Activated naive CD4-positive, alpha-beta T cell treated with anti-CD3 and anti-CD28 coated beads for 36 hours (primary cell): Measurements from ENCODE around the gene SPATA9. TPM values are rescaled to one million over a fixed set of nuclear protein-coding genes. Genes with fewer than 3 reads are reported as not detected.

Source experiments
- CTCF ChIA-PET: fragments of 350-600 bp; sonication (Branson Sonifier 250); formaldehyde crosslinking; loops from one replicate; lab custom pipeline; 2021; ENCODE audit warnings: antibody characterized with exemption; lab: Charles Lee
- DNase-seq: peaks from one replicate; pipeline ENCODE4 v3.0.0-alpha.2; 2020
- H3K27ac Mint-ChIP-seq: one replicate; pipeline ENCODE4 v1.8.0; 2021; ENCODE audit warnings: mild to moderate bottlenecking, mixed read lengths
- H3K27me3 Mint-ChIP-seq: one replicate; pipeline ENCODE4 v1.8.0; 2021; ENCODE audit warnings: low read depth, mixed read lengths
- H3K36me3 Mint-ChIP-seq: one replicate; pipeline ENCODE4 v1.8.0; 2021; ENCODE audit warnings: low read depth, mixed read lengths
- H3K4me1 Mint-ChIP-seq: one replicate; pipeline ENCODE4 v1.8.0; 2021; ENCODE audit warnings: low read depth, mixed read lengths
- H3K4me3 Mint-ChIP-seq: one replicate; pipeline ENCODE4 v1.8.0; 2021; ENCODE audit warnings: mild to moderate bottlenecking, moderate library complexity, mixed read lengths
- H3K9me3 Mint-ChIP-seq: one replicate; pipeline ENCODE4 v1.8.0; 2021; ENCODE audit warnings: mixed read lengths
- intact Hi-C: fragments of 100-400 bp; cut with micrococcal nuclease; formaldehyde crosslinking; loops from one replicate; pipeline ENCODE4 v1.15.1; 2023
- total RNA-seq, 2 experiments: library from RNA; stranded (reverse); gene quantifications; one replicate each; pipeline ENCODE4 v1.2.3, GENCODE V29; 2021

The SPATA9 gene
- total RNA-seq, 2 experiments from 2014 or later: not detected

- H3K36me3 Mint-ChIP-seq: no peaks in the 10 kb centered on the region
- DNase-seq: no peak
- H3K9me3 Mint-ChIP-seq: no peaks in the 10 kb centered on the region
- CTCF ChIA-PET: interaction anchor here (1.7 kb wide), 1 partner anchor 84 kb away, joined by 3 read pairs; no protein-coding TSS in a partner anchor
- no peak overlapping the region for H3K27ac Mint-ChIP-seq
- intact Hi-C loops: no loop called here
- H3K4me1 Mint-ChIP-seq: peaks cover 38% of the 10 kb centered on the region
- no peak overlapping the region for H3K4me3 Mint-ChIP-seq
- peaks cover 10% of the 10 kb centered on the region for H3K27me3 Mint-ChIP-seq
Measured at GRCh38 chr5:95725937-95726810, 43.4 kb upstream of the SPATA9 start.

- DNase-seq: no peak
- CTCF ChIA-PET: interaction anchor here (0.6 to 1.7 kb wide), 3 partner anchors 10 to 84 kb away, joined by 3 to 4 read pairs (median 4); no protein-coding TSS in a partner anchor
- Mint-ChIP-seq H3K4me3 (no peak overlapping the region), H3K4me1 (peaks cover 33% of the 10 kb centered on the region), H3K27me3 (peaks cover 7% of the 10 kb centered on the region), H3K36me3 (no peaks in the 10 kb centered on the region), H3K27ac (no peak overlapping the region), H3K9me3 (no peaks in the 10 kb centered on the region)
- intact Hi-C loops: no loop called here
Measured at GRCh38 chr5:95725071-95725820, 42.5 kb upstream of the SPATA9 start.

- Mint-ChIP-seq H3K4me3 (no peak overlapping the region), H3K9me3 (no peaks in the 10 kb centered on the region), H3K27ac (no peak overlapping the region), H3K4me1 (peaks cover 21% of the 10 kb centered on the region), H3K27me3 (peaks cover 7% of the 10 kb centered on the region), H3K36me3 (no peaks in the 10 kb centered on the region)
- DNase-seq: no peak
- intact Hi-C loops: no loop called here
- CTCF ChIA-PET: interaction anchor here (1.6 kb wide), 1 partner anchor 60 kb away, joined by 4 read pairs; no protein-coding TSS in a partner anchor
Measured at GRCh38 chr5:95723632-95724369, 41.0 kb upstream of the SPATA9 start.

DNA sequence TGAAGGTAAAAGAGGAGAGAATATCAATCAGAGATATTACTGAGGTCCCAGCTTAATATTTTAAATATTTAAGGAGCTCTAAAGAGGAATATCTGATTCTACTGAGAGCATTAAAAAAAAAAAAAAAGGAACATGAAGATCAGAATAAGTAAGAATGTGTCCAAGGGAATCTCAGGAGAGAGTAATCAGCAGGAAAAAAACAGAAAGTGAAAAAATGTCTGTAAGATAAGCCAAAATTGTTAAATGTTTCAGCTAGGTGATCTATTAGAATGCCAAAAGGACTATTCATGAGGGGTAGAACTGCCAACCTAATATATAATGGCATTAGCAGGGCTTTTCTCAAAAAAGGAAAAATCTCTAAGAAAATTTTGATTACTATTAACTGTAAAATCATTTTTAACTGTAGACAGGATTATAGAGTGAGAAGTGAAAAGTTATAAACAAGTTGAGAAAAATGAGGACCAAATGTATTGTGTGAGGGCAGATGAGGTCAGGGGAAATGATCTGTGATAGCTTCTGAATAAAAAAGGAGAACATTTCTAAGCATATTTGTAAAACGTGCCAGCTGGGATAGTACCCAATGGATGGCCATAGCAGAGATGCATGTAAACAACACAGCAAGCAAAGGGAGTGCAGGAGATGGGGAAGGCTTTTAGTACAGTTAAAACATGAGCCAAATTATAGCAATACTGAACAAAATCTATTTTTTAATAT lies 38.9 kb upstream of the SPATA9 start:
- intact Hi-C loops: no loop called here

GRCh38 chr5:95720094-95720786 lies 37.4 kb upstream of the SPATA9 start:
- Mint-ChIP-seq H3K4me1 (peaks cover 20% of the 10 kb centered on the region), H3K36me3 (no peaks in the 10 kb centered on the region), H3K4me3 (no peak overlapping the region), H3K9me3 (no peaks in the 10 kb centered on the region), H3K27me3 (peaks cover 7% of the 10 kb centered on the region), H3K27ac (no peak overlapping the region)
- DNase-seq: no peak
- intact Hi-C loops: no loop called here
- CTCF ChIA-PET: no interaction called here

More for the DNA sequence above, 38.9 kb upstream of the SPATA9 start:
- Mint-ChIP-seq H3K4me3 (no peak overlapping the region), H3K27me3 (peaks cover 7% of the 10 kb centered on the region), H3K36me3 (no peaks in the 10 kb centered on the region), H3K4me1 (peaks cover 9% of the 10 kb centered on the region), H3K27ac (no peak overlapping the region), H3K9me3 (no peaks in the 10 kb centered on the region)
- DNase-seq: no peak
- CTCF ChIA-PET: interaction anchor here (1.2 to 1.4 kb wide), 2 partner anchors 57 to 59 kb away, joined by 3 to 5 read pairs; no protein-coding TSS in a partner anchor

DNA sequence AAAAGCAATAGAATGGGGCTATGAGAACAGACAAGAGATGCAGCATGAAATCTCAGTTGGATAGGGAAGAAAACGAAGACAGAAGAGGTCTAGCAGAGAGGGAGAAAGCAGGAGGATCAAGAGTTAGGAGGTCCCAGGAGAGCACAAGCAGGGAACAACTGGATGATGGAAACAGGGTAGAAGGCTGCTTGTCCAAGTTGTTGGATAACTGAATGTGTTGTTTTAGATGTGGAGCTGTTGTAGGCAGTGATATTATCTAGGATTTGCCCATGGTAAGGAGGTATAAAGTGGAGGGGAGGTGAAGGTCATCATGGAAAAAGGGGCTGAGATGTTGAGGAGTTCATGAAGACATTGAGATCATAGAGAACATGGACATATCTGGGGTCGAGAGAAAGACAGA lies 35.9 kb upstream of the SPATA9 start:
- peaks cover 24% of the 10 kb centered on the region for H3K4me1 Mint-ChIP-seq
- no peak overlapping the region for H3K4me3 Mint-ChIP-seq
- no peak for DNase-seq
- CTCF ChIA-PET: interaction anchor here (1.2 kb wide), 1 partner anchor 63 kb away, joined by 3 read pairs; no protein-coding TSS in a partner anchor
- no peaks in the 10 kb centered on the region for H3K36me3 Mint-ChIP-seq
- no peak overlapping the region for H3K27ac Mint-ChIP-seq
- H3K27me3 Mint-ChIP-seq: peaks cover 11% of the 10 kb centered on the region
- H3K9me3 Mint-ChIP-seq: no peaks in the 10 kb centered on the region
- intact Hi-C loops: loop anchor here (1.0 to 10.0 kb wide), 10 partner anchors 42 to 944 kb away; partner anchors contain the start of genes CAST and RFESD

DNA sequence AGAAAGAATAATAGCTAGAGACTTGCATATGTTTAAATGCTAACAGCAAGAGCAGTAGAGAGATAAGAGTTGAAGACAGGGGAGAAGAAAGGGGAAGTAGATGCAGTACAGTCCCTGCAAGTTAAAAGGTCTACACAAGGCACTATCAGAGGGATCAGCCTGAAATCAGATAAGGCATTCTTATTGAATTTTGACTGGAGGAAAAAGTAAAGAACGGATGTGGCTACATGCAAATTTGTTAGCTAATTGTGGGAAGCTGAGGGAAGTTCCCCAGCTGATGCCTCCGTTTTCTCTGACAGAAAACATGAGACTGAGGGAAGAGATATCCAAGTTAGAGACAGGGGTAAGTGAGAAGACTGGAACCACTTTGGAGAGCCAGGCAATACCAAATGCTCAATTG lies 35.4 kb upstream of the SPATA9 start:
- intact Hi-C loops: loop anchor here (1.0 to 10.0 kb wide), 10 partner anchors 42 to 944 kb away; partner anchors contain the start of genes CAST and RFESD
- Mint-ChIP-seq H3K36me3 (no peaks in the 10 kb centered on the region), H3K4me3 (no peak overlapping the region), H3K27ac (no peak overlapping the region), H3K4me1 (peaks cover 22% of the 10 kb centered on the region), H3K27me3 (peaks cover 11% of the 10 kb centered on the region), H3K9me3 (no peaks in the 10 kb centered on the region)
- DNase-seq: peak; percentile 60
- CTCF ChIA-PET: interaction anchor here (0.7 to 1.2 kb wide), 3 partner anchors 15 to 75 kb away, joined by 3 read pairs; no protein-coding TSS in a partner anchor

- Mint-ChIP-seq H3K27me3 (peaks cover 11% of the 10 kb centered on the region), H3K4me1 (peaks cover 25% of the 10 kb centered on the region), H3K9me3 (no peaks in the 10 kb centered on the region), H3K4me3 (no peak overlapping the region), H3K27ac (no peak overlapping the region), H3K36me3 (no peaks in the 10 kb centered on the region)
- CTCF ChIA-PET: interaction anchor here (1.2 kb wide), 1 partner anchor 64 kb away, joined by 3 read pairs; no protein-coding TSS in a partner anchor
- no peak for DNase-seq
- intact Hi-C loops: loop anchor here (5.0 to 10.0 kb wide), 6 partner anchors 55 to 945 kb away; partner anchors contain the start of gene CAST
Measured at GRCh38 chr5:95717439-95717838, 34.6 kb upstream of the SPATA9 start.

DNA sequence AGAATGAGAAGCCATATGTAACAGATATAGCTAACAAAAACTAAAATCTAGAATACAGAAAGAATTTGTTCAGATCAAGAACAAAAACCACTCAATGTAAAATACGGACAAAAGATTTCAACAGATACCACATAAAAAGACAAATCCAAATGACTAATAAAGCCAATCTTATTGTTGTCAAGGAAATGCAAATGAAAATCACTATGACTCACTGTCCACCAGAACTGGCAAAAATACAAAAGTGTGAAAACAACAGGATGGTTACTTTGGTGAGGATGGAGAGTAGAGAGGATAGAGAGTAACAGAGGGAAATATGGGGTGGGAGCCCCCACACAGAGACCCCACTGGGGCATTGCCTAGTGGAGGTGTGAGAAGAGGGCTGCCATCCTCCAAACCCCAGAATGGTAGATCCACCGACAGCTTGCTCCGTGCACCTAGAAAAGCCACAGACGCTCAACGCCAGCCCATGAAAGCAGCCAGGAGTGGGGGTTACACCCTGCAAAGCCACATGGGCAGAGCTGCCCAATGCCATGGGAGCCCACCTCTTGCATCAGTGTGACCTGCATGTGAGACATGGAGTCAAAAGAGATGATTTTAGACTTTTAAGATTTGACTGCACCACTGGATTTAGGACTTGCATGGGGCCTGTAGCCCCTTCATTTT lies 33.1 kb upstream of the SPATA9 start:
- CTCF ChIA-PET: no interaction called here
- intact Hi-C loops: loop anchor here (5.0 to 10.0 kb wide), 6 partner anchors 54 to 946 kb away; partner anchors contain the start of gene CAST
- H3K4me1 Mint-ChIP-seq: peaks cover 30% of the 10 kb centered on the region
- no peak overlapping the region for H3K4me3 Mint-ChIP-seq
- no peak for DNase-seq
- no peaks in the 10 kb centered on the region for H3K36me3 Mint-ChIP-seq
- no peaks in the 10 kb centered on the region for H3K9me3 Mint-ChIP-seq
- peaks cover 9% of the 10 kb centered on the region for H3K27me3 Mint-ChIP-seq
- H3K27ac Mint-ChIP-seq: no peak overlapping the region

GRCh38 chr5:95713960-95714710 lies 31.3 kb upstream of the SPATA9 start:
- Mint-ChIP-seq H3K27me3 (peaks cover 6% of the 10 kb centered on the region), H3K9me3 (no peaks in the 10 kb centered on the region), H3K4me3 (no peak overlapping the region), H3K27ac (no peak overlapping the region), H3K36me3 (no peaks in the 10 kb centered on the region), H3K4me1 (peaks cover 30% of the 10 kb centered on the region)
- CTCF ChIA-PET: no interaction called here
- no peak for DNase-seq
- intact Hi-C loops: loop anchor here (2.0 to 10.0 kb wide), 2 partner anchors 15 to 629 kb away; no protein-coding TSS in a partner anchor
